ENCODE data around the gene IGFBPL1. TPM values are rescaled to one million over a fixed set of nuclear protein-coding genes. Genes with fewer than 3 reads are reported as not detected.
A peak's percentile ranks its signal among the peaks of the same experiment; 100 is the strongest.

IGFBPL1 gene
- total and polyA plus RNA-seq, 3 experiments from 2014 or later, result not detected

DNA sequence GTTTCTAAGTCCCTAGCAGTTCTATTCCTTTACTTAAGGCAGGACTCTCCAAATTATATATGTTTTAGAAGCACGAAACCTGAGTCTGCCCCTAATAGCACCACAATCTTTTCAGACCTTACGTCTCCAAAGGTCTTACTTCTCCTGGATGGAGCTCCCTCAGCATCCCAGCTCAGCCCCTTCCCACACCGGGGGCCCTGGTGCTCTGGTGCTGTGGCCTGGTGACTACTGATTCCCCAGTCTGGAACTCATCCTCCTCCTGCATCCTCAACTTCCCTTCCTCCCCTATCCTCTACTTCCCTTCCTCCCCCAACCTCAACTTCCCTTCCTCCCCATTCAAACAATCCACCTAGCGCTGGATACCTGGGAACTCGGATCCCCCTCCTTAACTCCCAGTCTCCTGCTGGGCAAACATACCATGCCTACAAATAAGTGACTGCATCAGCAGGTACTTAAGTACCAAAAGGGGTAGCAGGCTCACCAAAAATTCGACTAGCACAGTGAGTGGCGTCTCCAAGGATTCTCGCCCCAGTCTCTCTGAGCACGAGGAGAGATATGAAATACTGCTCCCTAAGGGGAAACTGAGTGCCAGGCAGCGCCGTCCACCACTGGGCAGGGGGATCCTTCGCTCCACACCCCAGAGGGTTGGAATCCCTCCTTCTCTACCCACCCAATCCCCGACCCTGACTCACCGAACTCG is 831 bp downstream of the IGFBPL1 start:
- no peaks in the 10 kb centered on the region for H3K27me3 ChIP-seq (ENCODE audit: insufficient read depth, low read length, poor library complexity, severe bottlenecking)
- Mint-ChIP-seq H3K4me1 (peaks cover 2 to 12% (median 6%) of the 10 kb centered on the region in 3 donors), H3K36me3 (no peaks in the 10 kb centered on the region), H3K4me3 (peak overlapping the region in 2 of 7 donors; percentile 19 to 24), H3K9me3 (no peaks in the 10 kb centered on the region), H3K27me3 (peaks cover 30 to 55% of the 10 kb centered on the region in 2 donors), H3K27ac (no peak overlapping the region)
- H3K4me1 ChIP-seq (ENCODE audit: insufficient read depth, low read length), result no peaks in the 10 kb centered on the region
- no peak for DNase-seq
- no peaks in the 10 kb centered on the region for H3K9me3 ChIP-seq (ENCODE audit: low read length)
- ChIA-PET CTCF (no interaction called here), POLR2A (no interaction called here)
- H3K36me3 ChIP-seq (ENCODE audit: insufficient read depth, low read length), result no peaks in the 10 kb centered on the region
- H3K4me3 ChIP-seq (ENCODE audit: low read length), result no peak overlapping the region
- no peak overlapping the region for H3K27ac ChIP-seq (ENCODE audit: low read depth, low read length)

DNA sequence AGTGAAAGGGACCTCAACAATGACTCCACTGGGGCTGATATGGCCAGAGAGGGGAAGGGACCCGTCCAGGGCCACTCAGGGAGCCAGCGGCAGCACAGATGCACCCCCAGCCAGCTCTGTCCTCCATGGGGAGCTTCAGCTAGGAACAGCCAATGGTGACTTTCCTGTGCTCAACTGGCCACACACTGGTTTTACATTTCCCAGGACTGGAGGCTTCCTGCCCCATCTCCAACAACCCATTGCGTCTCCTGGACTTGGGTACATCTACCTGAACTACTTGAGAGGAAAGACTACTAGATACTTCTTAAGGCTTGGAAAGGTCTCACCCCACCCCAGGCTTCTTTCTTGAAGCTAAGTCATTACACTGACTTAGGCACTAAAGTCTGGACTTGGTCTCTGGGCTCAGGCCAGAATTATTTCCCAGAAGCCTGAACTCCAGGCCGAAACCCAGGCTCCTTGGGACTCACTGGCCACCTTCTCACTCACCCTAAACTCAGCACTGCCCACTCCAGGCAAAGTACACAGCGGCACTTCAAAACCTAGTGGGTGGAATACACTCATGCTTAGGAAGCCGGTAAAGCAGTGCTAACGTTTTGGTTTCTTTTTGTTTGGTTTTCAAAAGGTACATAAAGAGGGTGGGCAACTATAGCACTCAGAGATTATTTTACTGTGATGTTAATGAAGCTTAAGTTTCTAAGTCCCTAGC is 1.5 kb downstream of the IGFBPL1 start:
- H3K36me3 Mint-ChIP-seq, result no peaks in the 10 kb centered on the region
- ChIA-PET CTCF (no interaction called here), POLR2A (no interaction called here)
- peaks cover 29 to 51% of the 10 kb centered on the region in 2 donors for H3K27me3 Mint-ChIP-seq
- peaks cover 2 to 12% (median 6%) of the 10 kb centered on the region in 3 donors for H3K4me1 Mint-ChIP-seq
- no peaks in the 10 kb centered on the region for H3K4me1 ChIP-seq (ENCODE audit: insufficient read depth, low read length)
- no peak for DNase-seq
- no peaks in the 10 kb centered on the region for H3K36me3 ChIP-seq (ENCODE audit: insufficient read depth, low read length)
- H3K9me3 ChIP-seq (ENCODE audit: low read length), result no peaks in the 10 kb centered on the region
- no peak overlapping the region for H3K4me3 ChIP-seq (ENCODE audit: low read length)
- H3K27ac Mint-ChIP-seq, result no peak overlapping the region
- H3K9me3 Mint-ChIP-seq, result no peaks in the 10 kb centered on the region
- H3K27me3 ChIP-seq (ENCODE audit: insufficient read depth, low read length, poor library complexity, severe bottlenecking), result no peaks in the 10 kb centered on the region
- H3K4me3 Mint-ChIP-seq, result no peak overlapping the region
- H3K27ac ChIP-seq (ENCODE audit: low read depth, low read length), result no peak overlapping the region

DNA sequence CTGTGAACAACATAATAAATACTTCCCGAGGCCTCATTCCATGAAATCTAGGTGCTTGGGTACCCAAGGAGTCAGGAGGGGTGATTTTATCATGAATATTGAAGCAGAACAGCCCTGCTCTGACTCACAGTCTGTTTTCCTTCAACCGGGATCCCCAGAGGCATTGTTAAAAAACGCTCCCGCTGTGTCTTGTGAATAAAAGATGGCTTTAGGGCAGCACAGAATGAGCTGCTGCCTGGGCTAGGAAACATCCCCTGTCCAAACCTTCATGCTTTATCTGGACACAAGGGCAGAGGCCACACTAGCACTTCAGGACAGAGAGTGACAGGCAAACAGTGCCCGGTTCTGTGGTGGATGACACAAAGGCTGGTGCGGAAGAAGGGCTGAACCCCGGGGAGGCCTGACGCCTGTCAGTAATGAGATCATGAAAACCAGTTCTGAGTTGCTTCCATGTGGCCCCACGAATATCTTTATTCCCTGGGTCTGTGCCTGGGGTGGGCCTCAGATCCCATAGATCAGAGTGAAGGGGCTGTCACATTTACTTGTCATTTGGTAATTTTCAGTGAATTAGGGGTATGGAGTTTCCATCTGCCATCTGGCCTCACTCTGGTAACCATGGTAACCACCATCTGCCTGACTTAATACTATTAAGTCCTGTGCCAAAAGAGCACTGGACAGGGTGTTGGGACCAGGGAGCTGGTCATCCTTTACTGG is 2.6 kb downstream of the IGFBPL1 start:
- Mint-ChIP-seq H3K36me3 (no peaks in the 10 kb centered on the region), H3K4me1 (peaks cover 2 to 12% (median 6%) of the 10 kb centered on the region in 3 donors), H3K27ac (no peak overlapping the region), H3K27me3 (peaks cover 32 to 42% of the 10 kb centered on the region in 2 donors), H3K4me3 (no peak overlapping the region), H3K9me3 (no peaks in the 10 kb centered on the region)
- H3K27ac ChIP-seq (ENCODE audit: low read depth, low read length), result no peak overlapping the region
- CTCF ChIA-PET, result no interaction called here
- H3K36me3 ChIP-seq (ENCODE audit: insufficient read depth, low read length), result no peaks in the 10 kb centered on the region
- no peak overlapping the region for H3K4me3 ChIP-seq (ENCODE audit: low read length)
- no peaks in the 10 kb centered on the region for H3K27me3 ChIP-seq (ENCODE audit: insufficient read depth, low read length, poor library complexity, severe bottlenecking)
- POLR2A ChIA-PET, result no interaction called here
- no peak for DNase-seq
- H3K9me3 ChIP-seq (ENCODE audit: low read length), result no peaks in the 10 kb centered on the region
- H3K4me1 ChIP-seq (ENCODE audit: insufficient read depth, low read length), result no peaks in the 10 kb centered on the region

DNA sequence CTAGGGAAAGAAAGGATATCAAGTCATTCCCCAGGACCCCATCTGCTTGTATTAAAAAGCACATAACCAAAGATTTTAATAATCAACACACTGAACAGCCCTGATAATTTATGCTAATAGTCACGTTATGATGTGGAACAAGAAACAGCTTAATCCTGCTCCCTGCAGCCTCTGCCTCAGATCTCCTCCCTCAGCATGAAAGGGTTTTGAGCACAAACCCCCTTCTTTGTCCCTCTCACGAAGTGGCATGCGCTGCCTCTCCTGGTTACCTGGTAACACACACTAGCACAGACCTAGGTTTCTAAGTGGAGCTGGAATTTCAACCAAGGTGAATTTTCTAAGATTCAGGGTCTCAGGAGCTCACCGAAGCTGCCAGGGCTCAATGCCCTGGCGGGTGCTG is 5.1 kb downstream of the IGFBPL1 start:
- peaks cover 30 to 33% of the 10 kb centered on the region in 2 donors for H3K27me3 Mint-ChIP-seq
- no peak overlapping the region for H3K27ac Mint-ChIP-seq
- H3K36me3 ChIP-seq (ENCODE audit: insufficient read depth, low read length), result no peaks in the 10 kb centered on the region
- ChIA-PET CTCF (interaction anchor here (1.2 to 1.4 kb wide), 3 partner anchors 9 to 13 kb away, joined by 3 to 4 read pairs (median 3); no protein-coding TSS in a partner anchor), POLR2A (no interaction called here)
- H3K27ac ChIP-seq (ENCODE audit: low read depth, low read length), result no peak overlapping the region
- no peak overlapping the region for H3K4me3 ChIP-seq (ENCODE audit: low read length)
- no peaks in the 10 kb centered on the region for H3K27me3 ChIP-seq (ENCODE audit: insufficient read depth, low read length, poor library complexity, severe bottlenecking)
- H3K9me3 Mint-ChIP-seq, result no peaks in the 10 kb centered on the region
- no peak for DNase-seq
- peaks cover 0 to 6% (median 0%) of the 10 kb centered on the region in 3 donors for H3K4me1 Mint-ChIP-seq
- no peaks in the 10 kb centered on the region for H3K36me3 Mint-ChIP-seq
- no peak overlapping the region for H3K4me3 Mint-ChIP-seq
- no peaks in the 10 kb centered on the region for H3K4me1 ChIP-seq (ENCODE audit: insufficient read depth, low read length)
- H3K9me3 ChIP-seq (ENCODE audit: low read length), result no peaks in the 10 kb centered on the region

DNA sequence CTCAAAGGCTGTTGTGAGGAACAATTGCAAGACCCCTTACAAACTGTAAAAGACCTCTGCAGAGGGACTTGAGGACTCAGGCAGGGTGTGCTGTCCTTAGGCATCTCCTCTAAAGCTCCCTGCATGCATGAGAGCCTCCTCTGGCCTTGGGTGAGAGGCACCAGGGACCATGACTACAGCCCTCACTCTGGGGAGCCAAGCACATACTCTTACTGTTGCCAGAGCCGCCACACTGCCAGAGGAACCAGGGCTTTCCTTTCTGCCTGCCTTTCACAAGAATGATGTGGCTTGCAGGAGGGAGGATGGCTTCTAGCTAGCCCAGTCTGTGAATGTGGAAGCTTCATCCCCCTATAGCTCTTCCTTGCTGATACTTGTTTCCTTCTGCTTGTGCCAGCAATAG is 5.9 kb downstream of the IGFBPL1 start:
- Histone ChIP-seq H3K4me3 (ENCODE audit: low read length) (no peak overlapping the region), H3K9me3 (ENCODE audit: low read length) (no peaks in the 10 kb centered on the region), H3K4me1 (ENCODE audit: insufficient read depth, low read length) (no peaks in the 10 kb centered on the region), H3K27ac (ENCODE audit: low read depth, low read length) (no peak overlapping the region), H3K27me3 (ENCODE audit: insufficient read depth, low read length, poor library complexity, severe bottlenecking) (no peaks in the 10 kb centered on the region), H3K36me3 (ENCODE audit: insufficient read depth, low read length) (no peaks in the 10 kb centered on the region)
- DNase-seq, result no peak
- peaks cover 30% of the 10 kb centered on the region in 2 donors for H3K27me3 Mint-ChIP-seq
- H3K4me1 Mint-ChIP-seq, result peaks cover 0 to 2% (median 0%) of the 10 kb centered on the region in 3 donors
- ChIA-PET CTCF (interaction anchor here (1.4 kb wide), 1 partner anchor 8 kb away, joined by 3 read pairs; no protein-coding TSS in a partner anchor), POLR2A (no interaction called here)
- no peaks in the 10 kb centered on the region for H3K36me3 Mint-ChIP-seq
- H3K9me3 Mint-ChIP-seq, result no peaks in the 10 kb centered on the region
- H3K4me3 Mint-ChIP-seq, result no peak overlapping the region
- no peak overlapping the region for H3K27ac Mint-ChIP-seq

DNA sequence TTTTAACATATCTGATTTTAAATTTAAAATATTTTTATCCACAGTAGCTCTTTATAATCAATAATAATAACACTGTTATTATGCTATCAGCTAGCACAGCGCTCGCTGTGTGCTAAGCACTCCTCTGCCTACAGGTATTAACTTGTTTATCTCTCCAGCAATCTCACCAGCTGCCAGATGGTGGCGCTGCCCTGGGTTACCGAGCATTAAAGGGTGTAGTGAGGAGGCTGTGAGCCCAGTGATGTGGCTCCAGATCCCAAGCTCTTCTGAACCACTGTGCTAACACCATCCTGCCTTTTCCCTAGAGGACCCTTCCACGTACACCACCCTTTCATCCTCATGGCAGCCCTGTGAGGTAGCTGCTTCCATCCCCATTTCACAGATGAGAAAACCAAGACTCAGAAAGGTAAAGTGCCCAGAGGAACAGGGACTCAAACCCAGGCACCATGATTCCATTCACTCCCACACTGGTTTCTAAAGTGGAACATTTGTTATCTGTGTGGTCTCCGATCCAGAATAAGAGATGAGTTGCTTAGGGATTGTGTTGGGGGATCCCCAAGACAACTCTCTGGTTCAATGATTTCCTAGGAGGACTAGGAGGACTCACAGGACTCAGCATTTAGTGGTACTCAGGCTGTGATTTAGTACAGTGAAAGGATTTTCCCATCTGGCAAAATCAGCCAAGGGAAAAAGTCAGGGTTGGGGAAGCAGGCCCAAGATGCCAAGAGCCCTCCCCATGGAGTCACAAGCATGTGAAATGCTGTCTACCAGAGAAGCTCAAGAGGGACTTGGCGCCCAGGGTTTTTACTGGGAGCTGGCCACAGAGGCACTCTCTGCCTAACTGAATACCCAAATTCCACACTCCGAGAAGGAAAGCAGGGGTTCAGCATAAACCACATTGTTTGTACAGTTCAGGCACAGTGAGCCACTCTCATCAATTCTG is 7.0 kb downstream of the IGFBPL1 start:
- ChIA-PET CTCF (interaction anchor here (1.2 kb wide), 1 partner anchor 15 kb away, joined by 3 read pairs; no protein-coding TSS in a partner anchor), POLR2A (no interaction called here)
- H3K27ac ChIP-seq (ENCODE audit: low read depth, low read length), result no peak overlapping the region
- no peaks in the 10 kb centered on the region for H3K36me3 Mint-ChIP-seq
- no peak overlapping the region for H3K4me3 ChIP-seq (ENCODE audit: low read length)
- H3K9me3 ChIP-seq (ENCODE audit: low read length), result no peaks in the 10 kb centered on the region
- no peak overlapping the region for H3K4me3 Mint-ChIP-seq
- no peaks in the 10 kb centered on the region for H3K36me3 ChIP-seq (ENCODE audit: insufficient read depth, low read length)
- no peak overlapping the region for H3K27ac Mint-ChIP-seq
- DNase-seq, result peak in 1 of 5 donors; percentile 12
- peaks cover 21% of the 10 kb centered on the region in 2 donors for H3K27me3 Mint-ChIP-seq
- no peaks in the 10 kb centered on the region for H3K4me1 Mint-ChIP-seq
- no peaks in the 10 kb centered on the region for H3K27me3 ChIP-seq (ENCODE audit: insufficient read depth, low read length, poor library complexity, severe bottlenecking)
- no peaks in the 10 kb centered on the region for H3K4me1 ChIP-seq (ENCODE audit: insufficient read depth, low read length)
- no peaks in the 10 kb centered on the region for H3K9me3 Mint-ChIP-seq

DNA sequence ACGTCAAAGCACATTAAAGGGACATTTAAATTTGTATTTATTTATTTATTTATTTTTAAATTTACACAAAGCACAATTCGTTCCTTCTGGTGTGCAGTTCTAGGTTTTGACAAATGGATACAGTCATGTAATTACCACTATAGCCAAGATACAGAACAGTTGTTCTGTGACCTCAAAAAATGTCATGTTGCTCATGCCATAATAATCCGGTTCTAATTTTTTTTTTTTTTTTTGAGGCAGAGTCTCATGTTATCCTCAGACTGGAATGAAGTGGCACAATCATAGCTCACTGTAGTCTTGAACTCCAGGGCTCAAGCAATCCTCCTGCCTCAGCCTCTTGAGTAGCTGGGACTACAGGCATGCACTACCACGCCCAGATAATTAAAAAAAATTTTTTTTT is 7.8 kb downstream of the IGFBPL1 start:
- Mint-ChIP-seq H3K27me3 (peaks cover 17 to 19% of the 10 kb centered on the region in 2 donors), H3K27ac (no peak overlapping the region), H3K4me1 (no peaks in the 10 kb centered on the region), H3K4me3 (no peak overlapping the region), H3K9me3 (no peaks in the 10 kb centered on the region), H3K36me3 (no peaks in the 10 kb centered on the region)
- Histone ChIP-seq H3K36me3 (ENCODE audit: insufficient read depth, low read length) (no peaks in the 10 kb centered on the region), H3K4me3 (ENCODE audit: low read length) (no peak overlapping the region), H3K27me3 (ENCODE audit: insufficient read depth, low read length, poor library complexity, severe bottlenecking) (no peaks in the 10 kb centered on the region), H3K4me1 (ENCODE audit: insufficient read depth, low read length) (no peaks in the 10 kb centered on the region), H3K9me3 (ENCODE audit: low read length) (no peaks in the 10 kb centered on the region), H3K27ac (ENCODE audit: low read depth, low read length) (no peak overlapping the region)
- no peak for DNase-seq
- CTCF ChIA-PET, result no interaction called here
- POLR2A ChIA-PET, result no interaction called here
